Tibial nerve (tissue), 4 donors: ENCODE data around the gene ZDHHC8.

Experiments used
- EP300 ChIP-seq, 2 donors: sonication (generic); formaldehyde crosslinking; IDR thresholded peaks; one replicate each; pipeline ENCODE4 v1.6.1; 2017; ENCODE audit warnings: antibody characterized with exemption in 2 of 2, mild to moderate bottlenecking in 1 of 2
- POLR2A ChIP-seq, 2 donors: fragments of 450-650 bp; IDR thresholded peaks; one replicate each; pipeline ENCODE4 v1.6.1; 2017; ENCODE audit warnings: antibody characterized with exemption in 2 of 2, mild to moderate bottlenecking in 2 of 2, moderate library complexity in 2 of 2
- TF ChIP-seq, protein P1 (sequence below), 5 experiments: fragments of 200-600 bp in 3 of 5; fragments of 450-650 bp in 2 of 5; sonication (generic) in 3 of 5; IDR thresholded peaks; one replicate each; pipeline ENCODE4 v1.5.1; 2016 to 2019; ENCODE audit warnings: antibody characterized with exemption in 5 of 5, mild to moderate bottlenecking in 3 of 5, moderate library complexity in 2 of 5

DNA sequence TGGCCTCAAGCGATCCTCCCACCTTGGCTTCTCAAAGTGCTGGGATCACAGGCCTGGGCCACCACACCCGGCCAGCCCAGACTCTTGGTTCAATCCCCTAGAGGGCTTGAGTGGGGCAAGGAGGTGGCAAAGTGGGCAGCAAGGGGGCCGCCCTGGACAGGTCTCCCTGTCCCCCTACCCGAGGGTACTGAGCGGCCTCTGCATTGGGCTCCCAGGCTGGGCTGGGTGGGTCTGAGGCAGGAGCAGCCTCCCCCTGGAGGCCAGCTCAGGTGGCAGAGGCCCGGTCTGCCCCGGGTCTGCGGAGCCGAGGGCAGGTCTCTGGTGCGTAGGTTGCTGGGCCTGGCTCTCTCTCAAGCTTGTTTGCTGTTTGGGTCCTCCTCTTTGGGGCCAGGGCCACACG lies 41.6 kb downstream of the ZDHHC8 start:
- TF ChIP-seq, protein P1, sequence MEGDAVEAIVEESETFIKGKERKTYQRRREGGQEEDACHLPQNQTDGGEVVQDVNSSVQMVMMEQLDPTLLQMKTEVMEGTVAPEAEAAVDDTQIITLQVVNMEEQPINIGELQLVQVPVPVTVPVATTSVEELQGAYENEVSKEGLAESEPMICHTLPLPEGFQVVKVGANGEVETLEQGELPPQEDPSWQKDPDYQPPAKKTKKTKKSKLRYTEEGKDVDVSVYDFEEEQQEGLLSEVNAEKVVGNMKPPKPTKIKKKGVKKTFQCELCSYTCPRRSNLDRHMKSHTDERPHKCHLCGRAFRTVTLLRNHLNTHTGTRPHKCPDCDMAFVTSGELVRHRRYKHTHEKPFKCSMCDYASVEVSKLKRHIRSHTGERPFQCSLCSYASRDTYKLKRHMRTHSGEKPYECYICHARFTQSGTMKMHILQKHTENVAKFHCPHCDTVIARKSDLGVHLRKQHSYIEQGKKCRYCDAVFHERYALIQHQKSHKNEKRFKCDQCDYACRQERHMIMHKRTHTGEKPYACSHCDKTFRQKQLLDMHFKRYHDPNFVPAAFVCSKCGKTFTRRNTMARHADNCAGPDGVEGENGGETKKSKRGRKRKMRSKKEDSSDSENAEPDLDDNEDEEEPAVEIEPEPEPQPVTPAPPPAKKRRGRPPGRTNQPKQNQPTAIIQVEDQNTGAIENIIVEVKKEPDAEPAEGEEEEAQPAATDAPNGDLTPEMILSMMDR (IDR thresholded peaks at IDR 0.05), result no peak
- TF ChIP-seq POLR2A (IDR thresholded peaks at IDR 0.05) (no peak), EP300 (IDR thresholded peaks at IDR 0.05) (no peak)
